A549 (cell line): Measurements from ENCODE around the gene GIGYF1. TPM values are rescaled to one million over a fixed set of nuclear protein-coding genes. Genes with fewer than 3 reads are reported as not detected.

Experiments used
- ATAC-seq, 2 experiments: fragments of 200-7000 bp in 1 of 2; fragments of >200 bp in 1 of 2; cut with Nextera tagmentation in 1 of 2; cut with Tn5 transposase in 1 of 2; 3 replicates each; pipeline versions ENCODE4 v1.8.0 to v1.9.1; 2018 to 2020; ENCODE audit warnings: mild to moderate bottlenecking in 1 of 2, moderate library complexity in 1 of 2
- CTCF ChIA-PET: fragments of 300-600 bp; sonication (Branson Sonifier 250); formaldehyde crosslinking; extraction: SDS; loops from one replicate; lab custom pipeline; 2021; ENCODE audit warnings: antibody characterized with exemption, inconsistent platforms; lab: Yijun Ruan, JAX
- POLR2A ChIA-PET: fragments of 350-600 bp; formaldehyde crosslinking; extraction: SDS; loops from one replicate; lab custom pipeline; 2021; ENCODE audit warnings: antibody characterized with exemption, inconsistent platforms; lab: Yijun Ruan, JAX
- DNase-seq, 2 experiments: peaks; one replicate each; pipeline versions ENCODE4 v3.0.0 to v3.0.0-alpha.2; 2011 to 2016; ENCODE audit warnings: low read depth in 1 of 2, low spot score in 1 of 2
- FAIRE-seq: peaks from 2 replicates; lab custom pipeline; 2011; peaks lifted over from hg19 to GRCh38; lab: Jason Lieb, UNC
- H3K27ac ChIP-seq, 2 experiments: fragments of >200 bp; sonication (Bioruptor Twin); formaldehyde crosslinking; 3 replicates each; pipeline ENCODE4 v1.5.1; 2016 to 2017
- H3K4me1 ChIP-seq: fragments of >200 bp; sonication (Bioruptor Twin); formaldehyde crosslinking; 3 replicates; pipeline ENCODE4 v1.6.1; 2016
- H3K4me2 ChIP-seq: fragments of >200 bp; sonication (Bioruptor Twin); formaldehyde crosslinking; 3 replicates; pipeline ENCODE4 v1.6.1; 2016
- H3K4me3 ChIP-seq: fragments of >200 bp; sonication (Bioruptor Twin); formaldehyde crosslinking; 3 replicates; pipeline ENCODE4 v1.5.1; 2016
- H3K9me3 ChIP-seq: fragments of >200 bp; sonication (Bioruptor Twin); formaldehyde crosslinking; 3 replicates; pipeline ENCODE4 v1.6.1; 2016
- BCL3 ChIP-seq: fragments of >200 bp; sonication (Bioruptor Twin); formaldehyde crosslinking; IDR thresholded peaks from 3 replicates; pipeline ENCODE4 v1.6.1; 2016
- CTCF ChIP-seq: fragments of >200 bp; sonication (Bioruptor Twin); formaldehyde crosslinking; IDR thresholded peaks from 3 replicates; pipeline ENCODE4 v1.5.1; 2016
- EHMT2 ChIP-seq: fragments of 200-600 bp; sonication (generic); IDR thresholded peaks from 2 replicates; pipeline ENCODE4 v1.6.1; 2016; ENCODE audit warnings: antibody characterized with exemption, low read depth, mild to moderate bottlenecking, moderate library complexity
- FOXS1 ChIP-seq: fragments of 250-450 bp; sonication (Bioruptor Pico); IDR thresholded peaks from 2 replicates; pipeline ENCODE4 v1.5.0; 2020; ENCODE audit warnings: mild to moderate bottlenecking, moderate library complexity
- HDAC2 ChIP-seq: fragments of 200-600 bp; sonication (generic); IDR thresholded peaks from 2 replicates; pipeline ENCODE4 v1.6.1; 2016
- HES2 ChIP-seq: fragments of >200 bp; sonication (Bioruptor Twin); formaldehyde crosslinking; IDR thresholded peaks from 2 replicates; pipeline ENCODE4 v1.6.1; 2016
- HOXB13 ChIP-seq: fragments of 250-450 bp; sonication (Bioruptor Pico); IDR thresholded peaks from 2 replicates; pipeline ENCODE4 v1.5.0; 2020; ENCODE audit warnings: low read depth, mild to moderate bottlenecking, moderate library complexity
- HOXB5 ChIP-seq: fragments of 250-450 bp; sonication (Bioruptor Pico); IDR thresholded peaks from 2 replicates; pipeline ENCODE4 v1.5.0; 2020; ENCODE audit warnings: mild to moderate bottlenecking, moderate library complexity
- JUN ChIP-seq, 2 experiments: fragments of >200 bp; sonication (Bioruptor Twin); formaldehyde crosslinking; IDR thresholded peaks; 2 replicates in 1 of 2; 3 replicates in 1 of 2; pipeline ENCODE4 v1.6.1; 2016 to 2017
- JUNB ChIP-seq: fragments of >200 bp; sonication (Bioruptor Twin); formaldehyde crosslinking; IDR thresholded peaks from 2 replicates; pipeline ENCODE4 v1.6.1; 2016
- KDM1A ChIP-seq: fragments of 200-600 bp; sonication (generic); IDR thresholded peaks from 2 replicates; pipeline ENCODE4 v1.6.1; 2016; ENCODE audit warnings: low read depth, mild to moderate bottlenecking
- KDM5A ChIP-seq: fragments of 200-600 bp; sonication (generic); IDR thresholded peaks from 2 replicates; pipeline ENCODE4 v1.6.1; 2016; ENCODE audit warnings: antibody characterized with exemption, mild to moderate bottlenecking
- MAZ ChIP-seq: fragments of 150-350 bp; IDR thresholded peaks from 2 replicates; pipeline ENCODE4 v1.6.1; 2014; ENCODE audit warnings: antibody characterized with exemption, low read depth, low read length, borderline replicate concordance
- MYC ChIP-seq: IDR thresholded peaks from 2 replicates; pipeline ENCODE4 v1.6.1; 2012; ENCODE audit warnings: mild to moderate bottlenecking, inconsistent platforms, low read length, improper control_type of control experiment, borderline replicate concordance
- NFE2L2 ChIP-seq: fragments of 150-350 bp; conservative IDR thresholded peaks from 2 replicates; pipeline ENCODE4 v1.6.1; 2014; ENCODE audit warnings: low read length
- NR3C1 ChIP-seq: fragments of >200 bp; sonication (Bioruptor Twin); formaldehyde crosslinking; IDR thresholded peaks from 3 replicates; pipeline ENCODE4 v1.6.1; 2017
- POLR2A ChIP-seq: IDR thresholded peaks from 2 replicates; pipeline ENCODE4 v1.6.1; 2012; ENCODE audit warnings: mild to moderate bottlenecking, low read length
- RARB ChIP-seq: fragments of 250-450 bp; sonication (Bioruptor Pico); IDR thresholded peaks from 2 replicates; pipeline ENCODE4 v1.8.0; 2021; ENCODE audit warnings: mild to moderate bottlenecking, moderate library complexity
- RCOR1 ChIP-seq: fragments of 150-350 bp; IDR thresholded peaks from 2 replicates; pipeline ENCODE4 v1.6.1; 2014; ENCODE audit warnings: antibody characterized with exemption, low read length, low read depth
- RFX5 ChIP-seq: fragments of 450-650 bp; IDR thresholded peaks from 2 replicates; pipeline ENCODE4 v1.7.1; 2014; ENCODE audit warnings: antibody characterized with exemption, mild to moderate bottlenecking, moderate library complexity
- TFCP2L1 ChIP-seq: fragments of 250-450 bp; sonication (Bioruptor Pico); IDR thresholded peaks from 2 replicates; pipeline ENCODE4 v1.5.0; 2021; ENCODE audit warnings: mild to moderate bottlenecking
- ZC3H11A ChIP-seq: fragments of 450-650 bp; IDR thresholded peaks from 2 replicates; pipeline ENCODE4 v1.6.1; 2014; ENCODE audit warnings: antibody characterized with exemption, mild to moderate bottlenecking
- ZSCAN20 ChIP-seq: fragments of 250-450 bp; sonication (Bioruptor Pico); IDR thresholded peaks from 2 replicates; pipeline ENCODE4 v1.8.0; 2022; ENCODE audit warnings: mild to moderate bottlenecking, moderate library complexity
- WGBS: methylation state at CpG from one replicate; pipeline ENCODE4 v1.1.6; 2017; ENCODE audit errors: missing lambda C conversion rate; 5-methylcytosine and 5-hydroxymethylcytosine counted together
- polyA plus RNA-seq, 4 experiments: library from polyadenylated mRNA; depleted of rRNA in 3 of 4; stranded (reverse); fragments of >200 nt; fragmentation: RNase III in 1 of 4; extraction: RNeasy Plus Mini Kit Qiagen cat#74134 plus additional on column Dnase treatment in 1 of 4; gene quantifications; 2 replicates in 3 of 4; 3 replicates in 1 of 4; pipeline ENCODE4 v1.2.3, GENCODE V29; 2011 to 2017
- TF ChIP-seq, protein P1 (sequence below): fragments of 250-450 bp; sonication (Bioruptor Pico); IDR thresholded peaks from 2 replicates; pipeline ENCODE4 v1.5.0; 2021; ENCODE audit warnings: mild to moderate bottlenecking, moderate library complexity, borderline replicate concordance
- TF ChIP-seq, protein P2 (sequence below): IDR thresholded peaks from 2 replicates; pipeline ENCODE4 v1.6.1; 2012; ENCODE audit warnings: low read depth, borderline replicate concordance
- TF ChIP-seq, protein P3 (sequence below): fragments of 200-600 bp; sonication (generic); IDR thresholded peaks from 2 replicates; pipeline ENCODE4 v1.6.1; 2016; ENCODE audit warnings: antibody characterized with exemption, mild to moderate bottlenecking, moderate library complexity

The GIGYF1 gene
- polyA plus RNA-seq, 2 of the 4 experiments (the other 2 are of a cell fraction), result 5.1 to 18.9 TPM

DNA sequence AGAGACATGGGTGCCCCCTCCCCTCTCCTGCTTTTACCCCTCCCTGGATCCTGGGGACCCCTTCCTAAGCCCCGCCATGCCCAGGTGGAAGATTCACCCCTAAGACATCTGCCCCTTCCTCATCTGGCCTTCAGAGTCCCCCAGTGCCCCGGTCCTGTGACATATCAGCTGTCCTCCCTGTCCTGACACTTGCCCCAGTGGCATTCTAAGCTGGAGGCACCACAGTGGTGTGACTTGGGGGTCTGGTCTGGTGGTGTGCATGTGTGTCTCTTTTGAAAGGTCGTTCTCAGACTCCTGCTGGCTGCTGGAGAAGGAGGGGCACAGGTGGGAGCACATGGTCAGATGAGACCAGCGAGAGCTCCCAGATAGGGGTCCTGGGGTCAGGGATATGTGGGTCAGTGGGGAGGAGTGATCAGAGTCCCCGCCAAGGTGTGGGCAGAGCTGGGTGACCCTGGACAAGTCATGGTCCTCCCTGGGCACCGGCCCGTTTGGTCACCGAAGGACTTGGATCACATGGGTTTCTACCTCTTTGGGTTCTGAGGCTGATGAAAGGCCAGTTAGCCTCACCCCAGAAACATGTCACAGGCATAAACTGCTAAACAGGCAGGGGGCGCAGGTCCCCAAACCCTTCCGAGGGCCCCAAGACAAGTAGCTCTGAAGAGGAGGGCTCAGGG is 52.1 kb downstream of the GIGYF1 start:
- no peak for TF ChIP-seq ZC3H11A
- TF ChIP-seq RFX5, result no peak
- no peak for TF ChIP-seq NFE2L2
- no peak for TF ChIP-seq HES2
- TF ChIP-seq, protein P1, sequence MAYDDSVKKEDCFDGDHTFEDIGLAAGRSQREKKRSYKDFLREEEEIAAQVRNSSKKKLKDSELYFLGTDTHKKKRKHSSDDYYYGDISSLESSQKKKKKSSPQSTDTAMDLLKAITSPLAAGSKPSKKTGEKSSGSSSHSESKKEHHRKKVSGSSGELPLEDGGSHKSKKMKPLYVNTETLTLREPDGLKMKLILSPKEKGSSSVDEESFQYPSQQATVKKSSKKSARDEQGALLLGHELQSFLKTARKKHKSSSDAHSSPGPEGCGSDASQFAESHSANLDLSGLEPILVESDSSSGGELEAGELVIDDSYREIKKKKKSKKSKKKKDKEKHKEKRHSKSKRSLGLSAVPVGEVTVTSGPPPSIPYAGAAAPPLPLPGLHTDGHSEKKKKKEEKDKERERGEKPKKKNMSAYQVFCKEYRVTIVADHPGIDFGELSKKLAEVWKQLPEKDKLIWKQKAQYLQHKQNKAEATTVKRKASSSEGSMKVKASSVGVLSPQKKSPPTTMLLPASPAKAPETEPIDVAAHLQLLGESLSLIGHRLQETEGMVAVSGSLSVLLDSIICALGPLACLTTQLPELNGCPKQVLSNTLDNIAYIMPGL (CRISPR knock-in tag), result no peak
- TF ChIP-seq HDAC2, result no peak
- TF ChIP-seq JUNB, result no peak
- no peak for TF ChIP-seq MAZ
- TF ChIP-seq HOXB5 (CRISPR knock-in tag), result no peak
- TF ChIP-seq, protein P2, sequence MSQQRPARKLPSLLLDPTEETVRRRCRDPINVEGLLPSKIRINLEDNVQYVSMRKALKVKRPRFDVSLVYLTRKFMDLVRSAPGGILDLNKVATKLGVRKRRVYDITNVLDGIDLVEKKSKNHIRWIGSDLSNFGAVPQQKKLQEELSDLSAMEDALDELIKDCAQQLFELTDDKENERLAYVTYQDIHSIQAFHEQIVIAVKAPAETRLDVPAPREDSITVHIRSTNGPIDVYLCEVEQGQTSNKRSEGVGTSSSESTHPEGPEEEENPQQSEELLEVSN, result no peak
- TF ChIP-seq TFCP2L1 (CRISPR knock-in tag), result no peak
- no peak for TF ChIP-seq RARB (CRISPR knock-in tag)
- no peak for TF ChIP-seq FOXS1 (CRISPR knock-in tag)
- 79% methylated on average over 9 of the region's 10 CpGs for WGBS
- H3K9me3 ChIP-seq, result no peaks in the 10 kb centered on the region
- DNase-seq (no peak), FAIRE-seq (no peak), ATAC-seq (no peak)
- no peak overlapping the region for H3K4me3 ChIP-seq
- H3K4me1 ChIP-seq, result no peaks in the 10 kb centered on the region
- ChIA-PET CTCF (interaction anchor here (0.6 to 4.4 kb wide), 3 partner anchors 8 to 63 kb away, joined by 3 to 39 read pairs (median 3); no protein-coding TSS in a partner anchor), POLR2A (interaction anchor here (1.0 kb wide), 1 partner anchor 11 kb away, joined by 5 read pairs; no protein-coding TSS in a partner anchor)
- H3K27ac ChIP-seq, result no peak overlapping the region
- H3K4me2 ChIP-seq, result no peak overlapping the region

DNA sequence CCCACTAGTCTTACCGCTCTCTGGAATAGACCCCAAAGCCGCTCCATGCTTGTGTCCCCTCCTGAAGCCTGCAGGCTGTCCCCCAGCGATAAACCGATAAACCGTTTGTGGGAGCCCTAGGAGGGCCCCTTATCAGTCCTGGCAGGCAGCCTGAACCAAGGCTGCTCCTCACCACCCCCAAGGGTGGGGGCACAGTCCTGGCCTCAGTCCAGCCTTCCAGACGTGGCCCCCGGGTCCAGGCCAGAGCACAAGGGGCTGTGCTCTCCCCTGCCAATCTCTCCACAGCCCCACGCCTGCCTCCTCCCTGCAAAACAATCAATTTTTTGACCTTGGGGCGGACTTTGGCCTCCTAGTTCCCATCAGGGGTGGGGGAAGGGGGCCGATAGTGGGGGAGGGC is 52.6 kb downstream of the GIGYF1 start, which contains the start of gene TFR2:
Gene TFR2, minus strand, starts transcription at position 90 of the 397 bp plus-strand sequence. Its CDS starts 43 bp downstream, at position 47.
- ATAC-seq (no peak), FAIRE-seq (no peak), DNase-seq (no peak)
- CTCF ChIA-PET, result interaction anchor here (0.6 to 4.4 kb wide), 4 partner anchors 8 to 63 kb away, joined by 3 to 39 read pairs (median 3); no protein-coding TSS in a partner anchor
- Histone ChIP-seq H3K4me1 (no peaks in the 10 kb centered on the region), H3K4me2 (no peak within 1 kb of the TSS), H3K4me3 (no peak within 1 kb of the TSS), H3K27ac (no peak within 1 kb of the TSS), H3K9me3 (no peaks in the 10 kb centered on the region)
- POLR2A ChIA-PET, result no interaction called here
- WGBS, result 69% methylated on average over 10 of the region's 10 CpGs
- TF ChIP-seq, protein P3, sequence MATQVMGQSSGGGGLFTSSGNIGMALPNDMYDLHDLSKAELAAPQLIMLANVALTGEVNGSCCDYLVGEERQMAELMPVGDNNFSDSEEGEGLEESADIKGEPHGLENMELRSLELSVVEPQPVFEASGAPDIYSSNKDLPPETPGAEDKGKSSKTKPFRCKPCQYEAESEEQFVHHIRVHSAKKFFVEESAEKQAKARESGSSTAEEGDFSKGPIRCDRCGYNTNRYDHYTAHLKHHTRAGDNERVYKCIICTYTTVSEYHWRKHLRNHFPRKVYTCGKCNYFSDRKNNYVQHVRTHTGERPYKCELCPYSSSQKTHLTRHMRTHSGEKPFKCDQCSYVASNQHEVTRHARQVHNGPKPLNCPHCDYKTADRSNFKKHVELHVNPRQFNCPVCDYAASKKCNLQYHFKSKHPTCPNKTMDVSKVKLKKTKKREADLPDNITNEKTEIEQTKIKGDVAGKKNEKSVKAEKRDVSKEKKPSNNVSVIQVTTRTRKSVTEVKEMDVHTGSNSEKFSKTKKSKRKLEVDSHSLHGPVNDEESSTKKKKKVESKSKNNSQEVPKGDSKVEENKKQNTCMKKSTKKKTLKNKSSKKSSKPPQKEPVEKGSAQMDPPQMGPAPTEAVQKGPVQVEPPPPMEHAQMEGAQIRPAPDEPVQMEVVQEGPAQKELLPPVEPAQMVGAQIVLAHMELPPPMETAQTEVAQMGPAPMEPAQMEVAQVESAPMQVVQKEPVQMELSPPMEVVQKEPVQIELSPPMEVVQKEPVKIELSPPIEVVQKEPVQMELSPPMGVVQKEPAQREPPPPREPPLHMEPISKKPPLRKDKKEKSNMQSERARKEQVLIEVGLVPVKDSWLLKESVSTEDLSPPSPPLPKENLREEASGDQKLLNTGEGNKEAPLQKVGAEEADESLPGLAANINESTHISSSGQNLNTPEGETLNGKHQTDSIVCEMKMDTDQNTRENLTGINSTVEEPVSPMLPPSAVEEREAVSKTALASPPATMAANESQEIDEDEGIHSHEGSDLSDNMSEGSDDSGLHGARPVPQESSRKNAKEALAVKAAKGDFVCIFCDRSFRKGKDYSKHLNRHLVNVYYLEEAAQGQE, result no peak
- TF ChIP-seq KDM1A, result no peak
- TF ChIP-seq HOXB13, result no peak
- no peak for TF ChIP-seq KDM5A
- no peak for TF ChIP-seq HDAC2
- TF ChIP-seq RCOR1, result no peak
- no peak for TF ChIP-seq BCL3
- TF ChIP-seq ZC3H11A, result no peak
- no peak for TF ChIP-seq NR3C1
- TF ChIP-seq POLR2A, result no peak
- no peak for TF ChIP-seq MYC
- no peak for TF ChIP-seq HES2
- no peak for TF ChIP-seq MAZ
- TF ChIP-seq EHMT2, result no peak
- no peak for TF ChIP-seq ZSCAN20
- no peak for TF ChIP-seq CTCF
- no peak for TF ChIP-seq JUN (IDR thresholded peaks at IDR 0.05)
- no peak for TF ChIP-seq TFCP2L1 (CRISPR knock-in tag)
